AG04449 (cell line): Measurements from ENCODE around the gene CTTN.

Experiments used
- CTCF ChIA-PET: fragments of 350-600 bp; formaldehyde crosslinking; extraction: SDS; loops from one replicate; lab custom pipeline; 2021; ENCODE audit warnings: antibody characterized with exemption; lab: Yijun Ruan, JAX
- POLR2A ChIA-PET: fragments of 400-600, 350-600 bp; formaldehyde crosslinking; extraction: SDS; loops from one replicate; lab custom pipeline; 2020; ENCODE audit warnings: antibody characterized with exemption, inconsistent platforms; lab: Yijun Ruan, JAX
- DNase-seq: peaks from one replicate; pipeline ENCODE4 v3.0.0-alpha.2; 2010; ENCODE audit warnings: low read depth, low spot score
- H3K4me3 ChIP-seq: 2 replicates; pipeline ENCODE4 v1.5.1; 2011; ENCODE audit warnings: low read depth, mild to moderate bottlenecking, control low read depth, low read length
- TF ChIP-seq, protein P1 (sequence below): IDR thresholded peaks from one replicate; pipeline ENCODE4 v1.5.1; 2011; ENCODE audit warnings: mild to moderate bottlenecking, moderate library complexity, low read length, control low read depth, inconsistent platforms; ENCODE audit not compliant: insufficient read depth; ENCODE audit errors: missing control alignments

The CTTN gene

GRCh38 chr11:70420008-70420464 is 21.7 kb downstream of the CTTN start:
- ChIA-PET CTCF (interaction anchor here (1.2 kb wide), 1 partner anchor 13 kb away, joined by 3 read pairs; no protein-coding TSS in a partner anchor), POLR2A (no interaction called here)
- TF ChIP-seq, protein P1, sequence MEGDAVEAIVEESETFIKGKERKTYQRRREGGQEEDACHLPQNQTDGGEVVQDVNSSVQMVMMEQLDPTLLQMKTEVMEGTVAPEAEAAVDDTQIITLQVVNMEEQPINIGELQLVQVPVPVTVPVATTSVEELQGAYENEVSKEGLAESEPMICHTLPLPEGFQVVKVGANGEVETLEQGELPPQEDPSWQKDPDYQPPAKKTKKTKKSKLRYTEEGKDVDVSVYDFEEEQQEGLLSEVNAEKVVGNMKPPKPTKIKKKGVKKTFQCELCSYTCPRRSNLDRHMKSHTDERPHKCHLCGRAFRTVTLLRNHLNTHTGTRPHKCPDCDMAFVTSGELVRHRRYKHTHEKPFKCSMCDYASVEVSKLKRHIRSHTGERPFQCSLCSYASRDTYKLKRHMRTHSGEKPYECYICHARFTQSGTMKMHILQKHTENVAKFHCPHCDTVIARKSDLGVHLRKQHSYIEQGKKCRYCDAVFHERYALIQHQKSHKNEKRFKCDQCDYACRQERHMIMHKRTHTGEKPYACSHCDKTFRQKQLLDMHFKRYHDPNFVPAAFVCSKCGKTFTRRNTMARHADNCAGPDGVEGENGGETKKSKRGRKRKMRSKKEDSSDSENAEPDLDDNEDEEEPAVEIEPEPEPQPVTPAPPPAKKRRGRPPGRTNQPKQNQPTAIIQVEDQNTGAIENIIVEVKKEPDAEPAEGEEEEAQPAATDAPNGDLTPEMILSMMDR = no peak
- H3K4me3 ChIP-seq = no peak overlapping the region
- DNase-seq = no peak

GRCh38 chr11:70420496-70420895 is 22.2 kb downstream of the CTTN start:
- TF ChIP-seq, protein P1 = no peak
- POLR2A ChIA-PET = interaction anchor here (0.6 kb wide), 1 partner anchor 127 kb away, joined by 5 read pairs; no protein-coding TSS in a partner anchor
- CTCF ChIA-PET = interaction anchor here (1.2 kb wide), 1 partner anchor 12 kb away, joined by 3 read pairs; no protein-coding TSS in a partner anchor
- no peak for DNase-seq
- H3K4me3 ChIP-seq = no peak overlapping the region

GRCh38 chr11:70421123-70421522 is 22.8 kb downstream of the CTTN start:
- ChIA-PET POLR2A (interaction anchor here (0.6 kb wide), 1 partner anchor 128 kb away, joined by 5 read pairs; no protein-coding TSS in a partner anchor), CTCF (no interaction called here)
- TF ChIP-seq, protein P1 = no peak
- DNase-seq = no peak
- H3K4me3 ChIP-seq = no peak overlapping the region

DNA sequence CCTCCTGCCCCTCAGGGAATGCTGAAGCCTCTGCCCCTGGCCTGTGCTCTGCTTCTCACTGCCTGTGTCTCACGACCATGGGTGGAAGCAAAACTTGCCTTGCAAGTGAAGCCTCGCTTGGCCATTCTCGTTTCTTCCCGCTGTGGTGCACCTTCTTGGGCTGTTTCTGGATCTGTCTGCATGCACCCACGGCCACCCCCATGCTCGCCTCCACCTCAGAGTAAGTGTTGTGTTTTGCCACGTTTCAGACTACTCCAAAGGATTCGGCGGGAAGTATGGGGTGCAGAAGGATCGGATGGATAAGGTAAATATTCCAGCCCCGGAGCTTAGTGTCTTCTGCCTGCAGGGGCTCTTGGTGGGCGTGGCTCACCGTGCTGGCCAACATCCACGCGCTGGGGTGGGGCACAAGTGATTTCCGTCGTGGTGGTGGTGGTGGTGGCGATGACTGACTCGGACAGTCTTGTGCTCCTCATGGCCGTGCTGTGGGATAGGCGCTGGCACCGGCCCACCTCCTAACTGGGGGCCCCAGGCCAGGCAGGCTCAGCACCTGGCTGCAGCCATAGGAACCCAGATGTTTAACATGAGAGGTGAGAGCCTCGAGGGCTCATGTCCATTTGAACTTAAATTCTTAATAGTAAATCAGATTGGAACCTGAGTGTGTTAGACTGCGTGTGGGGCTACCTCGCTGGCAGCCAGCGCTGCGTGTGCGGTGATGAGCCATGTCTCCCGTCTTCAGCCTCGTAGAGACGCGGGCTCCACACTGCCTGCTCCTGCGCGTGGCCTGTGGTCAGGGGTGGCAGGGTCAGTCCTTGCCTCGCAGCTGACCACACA is 24.6 kb downstream of the CTTN start:
- POLR2A ChIA-PET = no interaction called here
- CTCF ChIA-PET = no interaction called here
- TF ChIP-seq, protein P1 = no peak
- no peak for DNase-seq
- no peak overlapping the region for H3K4me3 ChIP-seq

GRCh38 chr11:70423523-70424505 is 25.5 kb downstream of the CTTN start:
- POLR2A ChIA-PET = interaction anchor here (0.5 to 1.2 kb wide), 3 partner anchors 8 to 120 kb away, joined by 3 to 5 read pairs (median 3); no protein-coding TSS in a partner anchor
- CTCF ChIA-PET = interaction anchor here (0.5 to 2.0 kb wide), 3 partner anchors 8 to 1544 kb away, joined by 3 to 9 read pairs (median 3); no protein-coding TSS in a partner anchor
- no peak overlapping the region for H3K4me3 ChIP-seq
- no peak for DNase-seq
- TF ChIP-seq, protein P1 = no peak
